ENCODE measurements around the gene TSHZ2. TPM values are rescaled to one million over a fixed set of nuclear protein-coding genes. Genes with fewer than 3 reads are reported as not detected.

TSHZ2 gene
- total and polyA plus RNA-seq, 2 of the 4 experiments (the other 2 are of a cell fraction): under 0.01 to 0.02 TPM

GRCh38 chr20:52978851-52979250 is 6.7 kb downstream of the TSHZ2 start:
- Histone ChIP-seq H3K14ac (replicated peaks; ENCODE audit: low read depth, low read length) (no peak overlapping the region), H4K20me1 (ENCODE audit: insufficient read depth, low read length) (no peaks in the 10 kb centered on the region), H3K9ac (ENCODE audit: low read depth, low read length) (no peak overlapping the region), H3K56ac (ENCODE audit: extremely low read depth, insufficient read depth, low read length) (no peak overlapping the region), H2BK120ac (ENCODE audit: low read depth, low read length) (no peak overlapping the region), H3K36me3 (ENCODE audit: control insufficient read depth, insufficient read depth, low read length) (no peaks in the 10 kb centered on the region), H3K23ac (ENCODE audit: low read depth, low read length) (no peak overlapping the region), H2BK15ac (ENCODE audit: low read depth, low read length) (no peak overlapping the region), H3K9me1 (ENCODE audit: insufficient read depth, low read length) (no peaks in the 10 kb centered on the region), H3K27ac (ENCODE audit: insufficient read depth, low read length) (no peak overlapping the region), H3K4me2 (ENCODE audit: low read depth, low read length) (no peak overlapping the region), H2BK5ac (ENCODE audit: low read depth, low read length, poor library complexity, severe bottlenecking) (no peak overlapping the region), H2AFZ (replicated peaks; ENCODE audit: low read length, poor library complexity) (no peak overlapping the region), H3K4ac (ENCODE audit: low read depth, low read length) (no peak overlapping the region), H4K91ac (ENCODE audit: insufficient read depth, low read depth, low read length) (no peak overlapping the region), H3K4me3 (ENCODE audit: insufficient read depth, low read depth, low read length) (no peak overlapping the region), H2BK20ac (ENCODE audit: low read depth, low read length) (no peak overlapping the region), H3K18ac (ENCODE audit: low read depth, low read length) (no peak overlapping the region), H4K5ac (ENCODE audit: low read depth, low read length) (no peak overlapping the region), H3K4me1 (ENCODE audit: control insufficient read depth, insufficient read depth, low read length) (no peaks in the 10 kb centered on the region), H3K27me3 (ENCODE audit: control insufficient read depth, insufficient read depth, low read length) (no peaks in the 10 kb centered on the region), H2AK9ac (replicated peaks; ENCODE audit: low read depth, low read length, poor library complexity) (no peak overlapping the region), H3K9me3 (ENCODE audit: control insufficient read depth, insufficient read depth, low read length) (peaks cover 2% of the 10 kb centered on the region; the same call in 1 of the 2 replicates), H3K79me1 (ENCODE audit: low read depth in 1 of 2, low read length in 2 of 2) (no peaks in the 10 kb centered on the region), H4K8ac (ENCODE audit: low read depth in 2 of 2, low read length in 2 of 2) (no peak overlapping the region), H2AK5ac (ENCODE audit: low read depth, low read length) (no peak overlapping the region)
- dilution Hi-C loops (cut with HindIII; ENCODE audit: low sequenced_read_pairs, unreplicated experiment) (no loop called here), intact Hi-C loops (cut with micrococcal nuclease) (no loop called here), in situ Hi-C loops (cut with MboI; ENCODE audit: low sequenced_read_pairs) (no loop called here)
- ChIA-PET POLR2A (ENCODE audit: unreplicated experiment) (no interaction called here), CTCF (no interaction called here)
- TF ChIP-seq POLR2A (IDR thresholded peaks at IDR 0.05; ENCODE audit: low read depth, low read length) (no peak), MXI1 (IDR thresholded peaks at IDR 0.05; ENCODE audit: borderline replicate concordance, low read depth, low read length) (no peak), CHD1 (IDR thresholded peaks at IDR 0.05; ENCODE audit: low read depth, low read length) (no peak), CEBPB (IDR thresholded peaks at IDR 0.05; ENCODE audit: low read depth, low read length) (no peak), NFE2L2 (IDR thresholded peaks at IDR 0.05; ENCODE audit: low read depth, low read length) (no peak)
- ATAC-seq (ENCODE audit: low read depth) (no peak), DNase-seq (no peak)
- no CpG with 5 or more reads among the region's 2 CpGs for WGBS, 2 experiments (ENCODE audit: extremely low coverage in 2 of 2, insufficient read length in 1 of 2)
- no TSS peak for BruUV-seq (replicated peaks)

Data from IMR-90 (cell line).